SIG-M5 treated with dmso at 0.1 percent for 504 hours (cell line): ENCODE measurements around the gene CCDC149.

ENCODE experiments used
- DNase-seq: peaks from one replicate; lab custom pipeline; 2025; ENCODE audit not compliant: unreplicated experiment; lab: John Stamatoyannopoulos, UW

CCDC149 gene

DNA sequence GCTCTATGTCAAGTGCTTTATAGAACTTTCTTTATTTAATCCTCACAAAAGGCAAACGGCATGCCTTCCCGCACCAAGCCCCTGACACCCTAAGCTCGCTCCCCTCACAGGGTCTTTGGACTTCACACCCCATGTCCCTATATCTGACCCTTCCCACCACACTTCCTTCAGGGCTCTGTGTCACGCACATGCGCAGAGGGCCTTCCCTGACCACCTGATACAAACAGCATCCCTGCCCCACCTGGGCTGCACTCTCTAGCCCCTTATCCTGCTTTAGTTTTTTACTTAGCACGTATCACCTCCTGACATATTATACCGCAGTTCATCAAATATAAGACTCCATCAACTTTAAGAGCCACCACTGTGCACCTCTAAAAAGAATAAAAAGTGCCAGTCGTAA lies 67.7 kb downstream of the CCDC149 start:
- DNase-seq: no peak

DNA sequence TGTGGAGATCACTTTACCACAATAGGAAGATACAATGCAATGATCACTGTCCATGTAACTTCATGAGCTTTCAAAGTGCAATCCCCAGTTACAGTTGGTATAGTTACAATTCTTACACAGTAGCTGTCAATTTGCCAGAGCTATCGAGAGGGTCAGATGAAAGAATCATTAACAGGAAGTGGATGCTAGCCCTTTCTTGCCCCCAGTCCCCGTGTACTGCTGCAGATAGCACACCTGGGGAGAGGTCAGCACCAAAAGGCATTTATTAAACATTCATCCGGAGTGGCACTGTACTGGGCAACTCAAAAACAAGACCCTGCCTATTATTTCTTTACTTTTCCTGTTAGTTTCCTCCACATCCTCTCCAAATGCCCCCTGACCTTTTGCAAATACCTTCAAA lies 69.7 kb downstream of the CCDC149 start:
- DNase-seq: no peak

DNA sequence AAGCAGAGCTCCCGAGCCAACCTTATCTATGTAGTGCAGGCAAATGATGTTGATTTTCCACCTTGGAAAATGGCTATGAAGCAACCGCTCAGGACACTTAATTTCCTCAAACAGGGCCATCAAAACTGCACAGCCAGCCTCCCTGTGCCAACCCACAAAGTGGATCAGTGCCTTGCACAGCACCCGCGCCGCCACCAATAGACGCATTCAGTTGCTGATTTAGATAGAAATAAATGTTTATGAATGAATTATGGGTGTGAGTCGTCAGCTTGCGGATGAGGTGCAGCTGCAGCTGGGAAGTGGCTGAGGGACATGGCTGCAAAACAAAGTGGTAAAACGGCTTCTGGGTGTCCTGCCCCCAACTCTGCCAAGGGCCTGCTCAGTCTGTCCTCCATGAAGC lies 70.5 kb downstream of the CCDC149 start:
- no peak for DNase-seq

GRCh38 chr4:24840826-24841543 lies 71.9 kb downstream of the CCDC149 start:
- no peak for DNase-seq

DNA sequence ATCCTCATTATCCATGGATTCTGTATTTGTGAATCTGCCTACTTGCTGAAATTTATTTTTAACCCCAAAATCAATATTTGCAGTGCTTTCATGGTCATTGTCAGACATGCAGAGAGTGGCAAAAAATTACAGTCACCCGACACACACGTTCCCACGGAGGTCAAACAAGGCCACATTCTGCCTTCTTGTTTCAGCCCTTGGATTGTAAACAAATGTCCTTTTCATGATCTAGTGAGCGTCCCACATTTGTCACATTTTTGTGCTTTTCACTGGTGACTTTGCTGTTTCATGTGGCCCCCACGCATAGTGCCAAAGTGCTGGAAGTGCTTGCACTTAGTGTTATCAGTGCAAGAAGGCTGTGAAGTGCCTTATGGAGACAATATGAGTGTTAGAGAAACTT lies 72.5 kb downstream of the CCDC149 start:
- no peak for DNase-seq

GRCh38 chr4:24837781-24838180 lies 75.1 kb downstream of the CCDC149 start:
- DNase-seq: no peak

- no peak for DNase-seq
Measured at GRCh38 chr4:24837336-24837735, 75.5 kb downstream of the CCDC149 start.

- no peak for DNase-seq
Measured at GRCh38 chr4:24836661-24837242, 76.1 kb downstream of the CCDC149 start.

- DNase-seq: no peak
Measured at GRCh38 chr4:24835696-24836095, 77.1 kb downstream of the CCDC149 start.

GRCh38 chr4:24831637-24832036 lies 81.2 kb downstream of the CCDC149 start:
- DNase-seq: no peak

DNA sequence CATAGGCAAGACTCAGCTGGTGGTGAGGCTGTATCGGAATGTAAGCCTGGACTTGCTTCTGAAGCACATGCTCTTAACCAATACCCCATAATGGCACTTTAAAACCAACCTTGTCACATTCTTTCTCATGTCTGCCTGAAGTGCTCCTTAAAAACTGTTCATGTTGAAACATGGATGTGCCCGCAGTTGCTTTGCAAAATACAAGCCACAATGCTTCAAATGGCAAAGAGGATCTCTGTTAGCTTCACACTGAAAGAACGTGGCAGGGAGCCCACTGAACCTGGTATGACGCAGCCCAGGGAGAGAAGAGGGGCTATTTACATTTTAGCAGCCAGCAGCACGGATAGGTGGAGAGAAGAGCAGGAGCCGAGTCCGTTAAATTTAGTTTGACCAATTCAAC lies 88.1 kb downstream of the CCDC149 start:
- DNase-seq: no peak

DNA sequence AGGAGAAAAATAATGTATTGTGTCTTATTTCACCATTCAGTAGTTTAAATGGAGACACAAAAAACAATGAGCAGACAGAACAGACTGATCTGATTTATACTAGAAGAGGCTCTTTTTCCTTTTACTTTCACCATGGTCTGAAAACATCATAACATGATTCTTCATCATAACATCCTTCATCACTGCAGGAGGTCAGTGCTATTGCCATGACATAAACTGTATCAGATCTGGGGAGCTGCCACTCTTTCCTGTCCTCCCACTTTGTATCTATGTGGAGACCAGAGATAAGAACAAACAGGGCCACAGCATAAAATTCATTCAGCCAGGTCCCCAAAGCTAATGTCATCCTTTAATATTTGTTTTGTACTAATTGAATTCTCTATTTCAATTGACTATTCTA lies 92.3 kb downstream of the CCDC149 start:
- no peak for DNase-seq

DNA sequence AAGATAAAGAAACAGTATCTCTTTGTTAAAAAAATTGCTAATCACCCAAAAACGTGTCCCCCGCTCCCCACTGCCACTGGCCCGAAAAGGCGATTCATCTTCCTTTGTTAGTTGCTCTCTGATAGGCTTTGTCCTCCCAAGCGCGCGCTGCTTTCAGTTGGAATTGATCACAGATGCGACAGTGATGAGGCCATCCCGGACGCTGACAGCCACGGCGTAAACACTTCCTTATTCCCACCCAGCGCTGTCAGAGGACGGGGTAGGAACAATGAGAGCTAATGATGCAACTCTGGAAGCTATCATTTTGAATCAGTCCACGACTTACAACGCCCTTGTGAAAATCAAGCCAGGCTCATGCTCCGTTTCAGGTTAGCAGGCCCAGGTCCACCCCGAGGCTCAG lies 96.0 kb downstream of the CCDC149 start:
- DNase-seq: no peak

DNA sequence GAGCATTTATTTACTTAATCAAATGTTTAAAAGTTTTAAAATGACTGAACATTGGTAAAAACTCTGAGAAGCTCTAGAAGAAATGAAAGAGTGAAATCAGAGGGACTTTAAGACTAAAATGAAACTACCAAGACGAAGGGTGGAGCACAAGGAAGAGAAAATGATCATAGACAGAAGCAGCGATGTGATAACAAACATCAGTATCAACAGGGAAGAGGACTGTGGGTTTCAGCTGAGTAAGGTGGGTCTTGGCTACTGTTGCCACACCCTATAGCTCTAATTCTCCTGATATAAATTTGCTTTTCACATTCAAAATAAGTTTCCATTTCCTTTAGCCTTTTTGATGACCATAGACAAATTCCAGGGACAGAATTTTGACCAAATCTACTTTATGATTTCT lies 99.1 kb downstream of the CCDC149 start:
- no peak for DNase-seq

GRCh38 chr4:24810871-24811631 lies 101.8 kb downstream of the CCDC149 start:
- no peak for DNase-seq

- no peak for DNase-seq
Measured at GRCh38 chr4:24809815-24810405, 102.9 kb downstream of the CCDC149 start.

GRCh38 chr4:24809376-24809775 lies 103.5 kb downstream of the CCDC149 start:
- DNase-seq: no peak

GRCh38 chr4:24808955-24809354 lies 103.9 kb downstream of the CCDC149 start:
- no peak for DNase-seq

- no peak for DNase-seq
Measured at GRCh38 chr4:24808261-24808660, 104.6 kb downstream of the CCDC149 start.

- DNase-seq: no peak
Measured at GRCh38 chr4:24807611-24808010, 105.2 kb downstream of the CCDC149 start.

DNA sequence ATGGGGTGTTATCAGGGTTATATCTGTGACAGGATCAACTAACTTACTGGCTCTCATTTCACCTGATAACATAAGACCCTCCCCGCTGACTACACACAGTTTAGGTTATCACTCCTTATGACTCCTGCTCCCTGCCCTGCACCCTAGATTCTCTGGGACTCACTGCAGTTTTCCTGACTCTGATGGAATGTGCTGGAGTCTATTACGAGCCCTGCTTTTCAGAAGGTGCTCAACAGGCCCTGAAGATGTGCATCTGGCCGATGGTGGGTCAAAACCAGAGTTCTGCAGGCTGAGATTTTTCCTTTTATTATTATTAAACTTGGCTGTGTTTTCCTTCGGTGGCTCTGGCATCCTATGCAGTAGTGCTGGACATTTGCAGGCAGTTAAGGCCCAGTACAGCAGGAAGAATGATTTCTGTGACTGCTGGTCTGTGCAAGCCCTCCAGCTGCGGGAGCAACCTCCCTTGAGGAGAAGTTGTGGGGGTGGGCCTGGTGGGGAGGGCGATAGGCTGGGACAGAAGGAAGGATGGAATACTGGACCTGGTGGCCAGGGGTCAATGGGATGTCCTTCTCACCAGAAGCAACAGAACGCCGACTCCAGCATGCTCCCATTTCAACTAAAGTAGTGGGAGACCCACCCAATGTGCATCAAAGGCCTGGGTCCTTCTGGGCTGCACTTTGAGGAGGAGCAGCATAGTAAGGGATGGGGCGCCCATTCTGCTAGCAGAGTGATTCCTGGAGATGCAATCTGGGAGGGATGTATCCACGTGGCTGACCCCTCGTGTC lies 106.4 kb downstream of the CCDC149 start:
- DNase-seq: no peak
